Gastrocnemius medialis (tissue), 4 donors: ENCODE measurements around the gene DAPK1. TPM values are rescaled to one million over a fixed set of nuclear protein-coding genes. Genes with fewer than 3 reads are reported as not detected.

Experiments used
- ATAC-seq, 2 donors: fragments of 150-250 bp; one replicate each; pipeline ENCODE4 v1.9.1; 2016
- DNase-seq, 2 donors: peaks; one replicate each; pipeline ENCODE4 v3.0.0-alpha.2; 2019
- H3K27ac ChIP-seq, 4 donors: fragments of 200-600 bp; sonication (generic); 1 replicate in 1 of 4; 2 replicates in 3 of 4; pipeline ENCODE4 v1.5.1; 2016 to 2018; ENCODE audit warnings: mild to moderate bottlenecking in 2 of 4, moderate library complexity in 1 of 4
- H3K27me3 ChIP-seq, 3 donors: fragments of 200-600 bp; sonication (generic) in 2 of 3; 1 replicate in 1 of 3; 2 replicates in 2 of 3; pipeline versions ENCODE4 v1.5.1 to v1.6.0; 2016 to 2019; ENCODE audit warnings: mild to moderate bottlenecking in 1 of 3, moderate library complexity in 1 of 3
- H3K36me3 ChIP-seq, 2 donors: fragments of 200-600 bp; sonication (generic) in 1 of 2; one replicate each; pipeline ENCODE4 v1.5.1; 2017 to 2018
- H3K4me1 ChIP-seq, 2 donors: fragments of 200-600 bp; sonication (generic) in 1 of 2; one replicate each; pipeline ENCODE4 v1.5.1; 2016 to 2017; ENCODE audit warnings: mild to moderate bottlenecking in 2 of 2
- H3K4me3 ChIP-seq, 4 donors: fragments of 200-600 bp; sonication (generic) in 3 of 4; 1 replicate in 1 of 4; 2 replicates in 3 of 4; pipeline ENCODE4 v1.5.1; 2016 to 2019; ENCODE audit warnings: mild to moderate bottlenecking in 2 of 4
- H3K9me3 ChIP-seq, 3 donors: fragments of 200-600 bp; sonication (generic) in 2 of 3; 1 replicate in 1 of 3; 2 replicates in 2 of 3; pipeline ENCODE4 v1.5.1; 2016 to 2019
- POLR2A ChIP-seq, 2 donors: fragments of 450-650 bp; IDR thresholded peaks; one replicate each; pipeline ENCODE4 v1.6.1; 2017; ENCODE audit warnings: antibody characterized with exemption in 2 of 2, mild to moderate bottlenecking in 2 of 2, moderate library complexity in 2 of 2
- in situ Hi-C, 4 donors: fragments of 200-750 bp; cut with MboI; loops; one replicate each; pipeline versions ENCODE4 v1.15.0 to v1.8.0; 2017; ENCODE audit warnings: low sequenced_read_pairs in 4 of 4
- intact Hi-C: fragments of 100-400 bp; cut with DNase I; formaldehyde crosslinking; loops from one replicate; pipeline ENCODE4 v1.15.1; 2023; ENCODE audit warnings: low total_unique reads
- total RNA-seq, 4 donors: library from RNA; depleted of rRNA; stranded (reverse); fragments of >200 nt; gene quantifications; one replicate each; pipeline versions ENCODE4 v1.1.0 to v1.2.3, GENCODE V29; 2016
- TF ChIP-seq, protein P1 (sequence below), 5 experiments: fragments of 450-650 bp in 3 of 5; fragments of 200-600 bp in 2 of 5; sonication (generic) in 2 of 5; IDR thresholded peaks in 4 of 5; conservative IDR thresholded peaks in 1 of 5; 1 replicate in 4 of 5; 2 replicates in 1 of 5; pipeline ENCODE4 v1.5.1; 2016 to 2019; ENCODE audit warnings: antibody characterized with exemption in 5 of 5, mild to moderate bottlenecking in 3 of 5, moderate library complexity in 3 of 5

Gene DAPK1
- total RNA-seq, 4 donors from 2014 or later: 1.2 to 4.3 (median 2.7) TPM

DNA sequence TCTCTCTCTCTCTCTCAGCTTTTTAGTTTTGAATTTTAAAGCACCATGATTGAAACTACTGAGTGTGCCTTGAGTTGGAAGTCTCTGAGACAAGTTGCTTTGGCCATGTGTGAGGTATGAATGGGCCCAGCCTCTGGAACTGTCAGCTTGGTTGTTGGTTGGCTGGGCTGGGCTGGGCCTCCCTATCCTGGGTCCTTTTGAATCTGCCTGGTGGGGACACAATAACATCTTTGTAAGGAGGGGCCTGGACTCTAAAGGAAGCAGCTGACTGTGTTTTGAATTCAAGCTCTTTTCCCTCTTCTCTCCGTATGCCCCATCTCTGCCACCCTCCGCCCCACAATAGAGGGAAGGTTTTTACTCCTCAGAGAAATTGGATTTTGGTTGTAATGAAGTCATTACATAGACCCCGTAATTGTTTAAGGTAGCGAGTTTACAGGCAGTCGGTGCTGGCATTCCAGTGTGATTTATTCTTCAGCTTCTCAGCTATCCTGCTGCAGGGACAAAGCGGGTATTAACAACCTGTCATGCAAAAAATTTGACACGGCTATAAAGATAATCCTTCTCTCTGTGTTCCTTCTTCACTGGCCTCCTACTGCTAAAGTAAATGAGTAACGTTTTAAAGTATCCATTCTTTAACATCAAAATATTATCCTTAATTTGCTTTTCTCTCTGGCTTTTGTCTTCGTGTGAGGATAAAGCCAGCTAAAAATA lies 105.4 kb downstream of the DAPK1 start:
- in situ Hi-C loops (no loop called here), intact Hi-C loops (no loop called here)
- TF ChIP-seq, protein P1, sequence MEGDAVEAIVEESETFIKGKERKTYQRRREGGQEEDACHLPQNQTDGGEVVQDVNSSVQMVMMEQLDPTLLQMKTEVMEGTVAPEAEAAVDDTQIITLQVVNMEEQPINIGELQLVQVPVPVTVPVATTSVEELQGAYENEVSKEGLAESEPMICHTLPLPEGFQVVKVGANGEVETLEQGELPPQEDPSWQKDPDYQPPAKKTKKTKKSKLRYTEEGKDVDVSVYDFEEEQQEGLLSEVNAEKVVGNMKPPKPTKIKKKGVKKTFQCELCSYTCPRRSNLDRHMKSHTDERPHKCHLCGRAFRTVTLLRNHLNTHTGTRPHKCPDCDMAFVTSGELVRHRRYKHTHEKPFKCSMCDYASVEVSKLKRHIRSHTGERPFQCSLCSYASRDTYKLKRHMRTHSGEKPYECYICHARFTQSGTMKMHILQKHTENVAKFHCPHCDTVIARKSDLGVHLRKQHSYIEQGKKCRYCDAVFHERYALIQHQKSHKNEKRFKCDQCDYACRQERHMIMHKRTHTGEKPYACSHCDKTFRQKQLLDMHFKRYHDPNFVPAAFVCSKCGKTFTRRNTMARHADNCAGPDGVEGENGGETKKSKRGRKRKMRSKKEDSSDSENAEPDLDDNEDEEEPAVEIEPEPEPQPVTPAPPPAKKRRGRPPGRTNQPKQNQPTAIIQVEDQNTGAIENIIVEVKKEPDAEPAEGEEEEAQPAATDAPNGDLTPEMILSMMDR (IDR thresholded peaks at IDR 0.05 in 4 of 5, conservative IDR thresholded peaks at IDR 0.05 in 1 of 5): no peak
- no peak for TF ChIP-seq POLR2A (IDR thresholded peaks at IDR 0.05)
- no peak overlapping the region for H3K4me3 ChIP-seq
- no peak overlapping the region for H3K27ac ChIP-seq
- no peak for ATAC-seq
- no peaks in the 10 kb centered on the region for H3K27me3 ChIP-seq
- H3K4me1 ChIP-seq: peaks cover 2 to 6% of the 10 kb centered on the region in 2 donors
- no peaks in the 10 kb centered on the region for H3K9me3 ChIP-seq
- no peaks in the 10 kb centered on the region for H3K36me3 ChIP-seq
- DNase-seq: no peak

DNA sequence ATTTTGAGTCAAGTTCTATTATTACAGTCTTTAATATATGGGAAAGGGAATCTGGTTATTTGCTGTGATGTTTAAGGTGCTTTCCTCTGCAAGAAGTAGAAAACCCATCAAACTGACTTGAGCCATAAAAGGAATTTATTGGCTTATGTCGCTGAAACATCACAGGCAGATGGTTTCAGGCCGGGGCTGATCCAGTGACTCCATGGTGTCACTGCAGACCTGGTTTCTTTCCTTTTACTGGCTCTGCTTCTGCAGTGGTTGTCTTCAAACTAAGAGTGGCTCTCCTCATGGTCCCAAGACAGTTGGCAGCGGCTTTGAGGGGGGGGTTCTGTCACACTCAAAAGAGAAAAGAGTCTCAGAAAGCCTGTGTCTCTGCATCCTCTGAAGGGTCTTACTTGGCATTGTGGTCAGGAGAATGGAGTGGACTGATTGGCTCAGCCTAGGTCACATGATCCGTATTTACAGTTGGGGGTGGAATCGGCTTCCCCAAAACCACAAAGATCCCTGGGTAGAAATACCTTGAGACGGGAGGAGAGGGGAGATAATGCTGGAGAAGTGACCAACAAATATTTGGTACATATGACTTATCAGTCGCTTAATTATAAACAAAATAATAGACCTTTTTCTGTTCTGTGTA lies 106.3 kb downstream of the DAPK1 start:
- Histone ChIP-seq H3K27me3 (no peaks in the 10 kb centered on the region), H3K9me3 (no peaks in the 10 kb centered on the region), H3K4me3 (no peak overlapping the region), H3K27ac (no peak overlapping the region), H3K4me1 (peaks cover 0 to 2% of the 10 kb centered on the region in 2 donors), H3K36me3 (no peaks in the 10 kb centered on the region)
- DNase-seq (no peak), ATAC-seq (no peak)
- no peak for TF ChIP-seq POLR2A (IDR thresholded peaks at IDR 0.05)
- TF ChIP-seq, protein P1 (IDR thresholded peaks at IDR 0.05 in 4 of 5, conservative IDR thresholded peaks at IDR 0.05 in 1 of 5): no peak
- in situ Hi-C loops: no loop called here
- intact Hi-C loops: no loop called here

DNA sequence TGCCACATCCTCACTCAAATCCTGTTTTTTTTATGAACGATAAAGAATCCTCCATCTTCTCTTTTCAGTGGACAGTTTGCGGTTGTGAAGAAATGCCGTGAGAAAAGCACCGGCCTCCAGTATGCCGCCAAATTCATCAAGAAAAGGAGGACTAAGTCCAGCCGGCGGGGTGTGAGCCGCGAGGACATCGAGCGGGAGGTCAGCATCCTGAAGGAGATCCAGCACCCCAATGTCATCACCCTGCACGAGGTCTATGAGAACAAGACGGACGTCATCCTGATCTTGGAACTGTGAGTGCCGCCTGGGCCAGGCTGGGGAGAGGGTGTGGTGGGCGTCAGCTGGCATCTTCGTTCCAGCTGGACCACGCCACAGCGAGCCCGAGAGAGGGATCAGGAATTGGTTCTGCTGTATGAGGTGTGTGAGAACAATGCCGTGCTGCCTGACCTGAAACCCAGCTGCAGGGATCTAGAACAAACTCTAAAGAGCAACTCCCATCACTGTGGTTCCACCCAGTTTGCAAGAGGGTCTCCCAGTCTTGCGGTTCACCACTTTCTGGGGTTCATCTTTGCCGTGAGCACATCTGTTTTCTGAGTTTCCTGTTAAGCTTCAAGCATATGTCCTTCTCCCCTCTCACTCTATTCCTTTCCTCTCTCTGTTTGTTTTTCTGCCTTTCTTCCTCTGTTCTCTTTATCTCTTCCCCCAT lies 107.4 kb downstream of the DAPK1 start:
- ATAC-seq (no peak), DNase-seq (no peak)
- Histone ChIP-seq H3K4me1 (no peaks in the 10 kb centered on the region), H3K4me3 (no peak overlapping the region), H3K27me3 (no peaks in the 10 kb centered on the region), H3K36me3 (no peaks in the 10 kb centered on the region), H3K27ac (no peak overlapping the region), H3K9me3 (no peaks in the 10 kb centered on the region)
- TF ChIP-seq, protein P1 (IDR thresholded peaks at IDR 0.05 in 4 of 5, conservative IDR thresholded peaks at IDR 0.05 in 1 of 5): no peak
- no peak for TF ChIP-seq POLR2A (IDR thresholded peaks at IDR 0.05)
- intact Hi-C loops (no loop called here), in situ Hi-C loops (no loop called here)

DNA sequence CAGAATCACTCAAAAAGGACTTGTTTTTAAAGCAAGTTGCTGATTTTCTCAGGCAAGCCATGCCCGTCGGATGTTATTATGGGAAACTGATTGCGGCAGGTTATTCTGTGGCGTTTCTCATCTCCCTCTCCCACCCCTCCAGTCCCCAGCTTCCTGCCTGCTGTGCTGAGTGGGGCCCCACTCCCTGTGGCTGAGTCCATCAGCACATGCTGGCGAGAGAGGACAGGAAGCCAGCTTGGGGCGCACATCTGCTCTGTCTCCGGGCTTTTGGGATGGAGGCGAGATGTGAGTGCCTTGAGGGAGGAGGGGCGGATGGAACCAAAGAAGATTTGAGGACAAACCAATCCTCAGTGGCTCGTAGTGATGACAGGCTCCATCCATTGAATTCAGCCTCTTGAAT lies 108.0 kb downstream of the DAPK1 start:
- DNase-seq (no peak), ATAC-seq (no peak)
- TF ChIP-seq POLR2A (IDR thresholded peaks at IDR 0.05): no peak
- TF ChIP-seq, protein P1 (IDR thresholded peaks at IDR 0.05 in 4 of 5, conservative IDR thresholded peaks at IDR 0.05 in 1 of 5): no peak
- Histone ChIP-seq H3K27me3 (no peaks in the 10 kb centered on the region), H3K9me3 (no peaks in the 10 kb centered on the region), H3K4me3 (no peak overlapping the region), H3K4me1 (no peaks in the 10 kb centered on the region), H3K36me3 (no peaks in the 10 kb centered on the region), H3K27ac (no peak overlapping the region)
- intact Hi-C loops: no loop called here
- in situ Hi-C loops: no loop called here
